Measurements from ENCODE around the gene WWOX. TPM values are rescaled to one million over a fixed set of nuclear protein-coding genes. Genes with fewer than 3 reads are reported as not detected.

The WWOX gene
- total RNA-seq, 1 experiment from 2014 or later, result 38.9 TPM

- DNase-seq (ENCODE audit: low spot score), result no peak
- in situ Hi-C loops (cut with HindIII; ENCODE audit: low sequenced_read_pairs), result no loop called here
Measured at GRCh38 chr16:78402833-78403232, 303.4 kb downstream of the WWOX start.

- in situ Hi-C loops (cut with HindIII; ENCODE audit: low sequenced_read_pairs), result no loop called here
- no peak for DNase-seq (ENCODE audit: low spot score)
Measured at GRCh38 chr16:78405040-78405439, 305.6 kb downstream of the WWOX start.

GRCh38 chr16:78405833-78406232 lies 306.4 kb downstream of the WWOX start:
- in situ Hi-C loops (cut with HindIII; ENCODE audit: low sequenced_read_pairs), result no loop called here
- no peak for DNase-seq (ENCODE audit: low spot score)

- in situ Hi-C loops (cut with HindIII; ENCODE audit: low sequenced_read_pairs), result no loop called here
- DNase-seq (ENCODE audit: low spot score), result no peak
Measured at GRCh38 chr16:78407191-78407590, 307.7 kb downstream of the WWOX start.

GRCh38 chr16:78413651-78414050 lies 314.2 kb downstream of the WWOX start:
- no peak for DNase-seq (ENCODE audit: low spot score)
- in situ Hi-C loops (cut with HindIII; ENCODE audit: low sequenced_read_pairs), result no loop called here

GRCh38 chr16:78415013-78415412 lies 315.6 kb downstream of the WWOX start:
- no peak for DNase-seq (ENCODE audit: low spot score)
- in situ Hi-C loops (cut with HindIII; ENCODE audit: low sequenced_read_pairs), result no loop called here

GRCh38 chr16:78415669-78416068 lies 316.2 kb downstream of the WWOX start:
- in situ Hi-C loops (cut with HindIII; ENCODE audit: low sequenced_read_pairs), result no loop called here

GRCh38 chr16:78416400-78416799 lies 316.9 kb downstream of the WWOX start:
- in situ Hi-C loops (cut with HindIII; ENCODE audit: low sequenced_read_pairs), result no loop called here
- DNase-seq (ENCODE audit: low spot score), result no peak

More at GRCh38 chr16:78415669-78416068, 316.2 kb downstream of the WWOX start:
- DNase-seq (ENCODE audit: low spot score), result no peak

GRCh38 chr16:78421181-78421708 lies 321.8 kb downstream of the WWOX start:
- no peak for DNase-seq (ENCODE audit: low spot score)
- in situ Hi-C loops (cut with HindIII; ENCODE audit: low sequenced_read_pairs), result no loop called here

- in situ Hi-C loops (cut with HindIII; ENCODE audit: low sequenced_read_pairs), result no loop called here
- no peak for DNase-seq (ENCODE audit: low spot score)
Measured at GRCh38 chr16:78425281-78425680, 325.8 kb downstream of the WWOX start.

- no peak for DNase-seq (ENCODE audit: low spot score)
- in situ Hi-C loops (cut with HindIII; ENCODE audit: low sequenced_read_pairs), result no loop called here
Measured at GRCh38 chr16:78425891-78426510, 326.5 kb downstream of the WWOX start.

GRCh38 chr16:78428193-78428592 lies 328.7 kb downstream of the WWOX start:
- in situ Hi-C loops (cut with HindIII; ENCODE audit: low sequenced_read_pairs), result no loop called here
- no peak for DNase-seq (ENCODE audit: low spot score)

- in situ Hi-C loops (cut with HindIII; ENCODE audit: low sequenced_read_pairs), result no loop called here
- no peak for DNase-seq (ENCODE audit: low spot score)
Measured at GRCh38 chr16:78430281-78430680, 330.8 kb downstream of the WWOX start.

GRCh38 chr16:78431004-78431670 lies 331.7 kb downstream of the WWOX start:
- DNase-seq (ENCODE audit: low spot score), result no peak
- in situ Hi-C loops (cut with HindIII; ENCODE audit: low sequenced_read_pairs), result no loop called here

- in situ Hi-C loops (cut with HindIII; ENCODE audit: low sequenced_read_pairs), result no loop called here
- DNase-seq (ENCODE audit: low spot score), result no peak
Measured at GRCh38 chr16:78431701-78432100, 332.2 kb downstream of the WWOX start.

GRCh38 chr16:78432451-78432850 lies 333.0 kb downstream of the WWOX start:
- in situ Hi-C loops (cut with HindIII; ENCODE audit: low sequenced_read_pairs), result no loop called here
- DNase-seq (ENCODE audit: low spot score), result no peak

- DNase-seq (ENCODE audit: low spot score), result no peak
Measured at GRCh38 chr16:78433116-78433515, 333.7 kb downstream of the WWOX start.

GRCh38 chr16:78434401-78434800 lies 334.9 kb downstream of the WWOX start:
- in situ Hi-C loops (cut with HindIII; ENCODE audit: low sequenced_read_pairs), result no loop called here
- no peak for DNase-seq (ENCODE audit: low spot score)

More at GRCh38 chr16:78433116-78433515, 333.7 kb downstream of the WWOX start:
- in situ Hi-C loops (cut with HindIII; ENCODE audit: low sequenced_read_pairs), result no loop called here

GRCh38 chr16:78435260-78435659 lies 335.8 kb downstream of the WWOX start:
- DNase-seq (ENCODE audit: low spot score), result no peak
- in situ Hi-C loops (cut with HindIII; ENCODE audit: low sequenced_read_pairs), result no loop called here

- DNase-seq (ENCODE audit: low spot score), result no peak
- in situ Hi-C loops (cut with HindIII; ENCODE audit: low sequenced_read_pairs), result no loop called here
Measured at GRCh38 chr16:78436023-78436422, 336.6 kb downstream of the WWOX start.

GRCh38 chr16:78436846-78437245 lies 337.4 kb downstream of the WWOX start:
- DNase-seq (ENCODE audit: low spot score), result peak; percentile 77
- in situ Hi-C loops (cut with HindIII; ENCODE audit: low sequenced_read_pairs), result no loop called here

Data from G401 (cell line).